BJ (cell line): Measurements from ENCODE around the gene PNMA8C. TPM values are rescaled to one million over a fixed set of nuclear protein-coding genes. Genes with fewer than 3 reads are reported as not detected.

ENCODE experiments used
- CTCF ChIA-PET: fragments of 350-600 bp; formaldehyde crosslinking; extraction: SDS; loops from one replicate; lab custom pipeline; 2021; ENCODE audit warnings: antibody characterized with exemption, inconsistent platforms; lab: Yijun Ruan, JAX
- POLR2A ChIA-PET: fragments of 300-600 bp; sonication (Branson Sonifier 250); formaldehyde crosslinking; extraction: SDS; loops from one replicate; lab custom pipeline; 2021; ENCODE audit warnings: antibody characterized with exemption; lab: Charles Lee
- DNase-seq: peaks from one replicate; pipeline ENCODE4 v3.0.0-alpha.2; 2011; ENCODE audit warnings: low read depth
- H3K27me3 ChIP-seq: 2 replicates; pipeline ENCODE4 v1.6.0; 2011; ENCODE audit warnings: low read length; ENCODE audit not compliant: control insufficient read depth, insufficient read depth
- H3K36me3 ChIP-seq: 2 replicates; pipeline ENCODE4 v1.5.1; 2011; ENCODE audit warnings: low read length; ENCODE audit not compliant: control insufficient read depth, insufficient read depth
- H3K4me3 ChIP-seq: 2 replicates; pipeline ENCODE4 v1.5.1; 2011; ENCODE audit warnings: low read depth, mild to moderate bottlenecking, control low read depth, low read length
- CTCF ChIP-seq: IDR thresholded peaks from 2 replicates; pipeline ENCODE4 v1.5.1; 2011; ENCODE audit warnings: low read depth, mild to moderate bottlenecking, control low read depth, inconsistent platforms, low read length, moderate library complexity; ENCODE audit not compliant: insufficient read depth
- polyA plus RNA-seq: library from polyadenylated mRNA; depleted of rRNA; stranded (reverse); fragments of >200 nt; gene quantifications from 2 replicates; pipeline ENCODE4 v1.2.3, GENCODE V29; 2011

PNMA8C gene
- polyA plus RNA-seq, 1 experiment: not detected

DNA sequence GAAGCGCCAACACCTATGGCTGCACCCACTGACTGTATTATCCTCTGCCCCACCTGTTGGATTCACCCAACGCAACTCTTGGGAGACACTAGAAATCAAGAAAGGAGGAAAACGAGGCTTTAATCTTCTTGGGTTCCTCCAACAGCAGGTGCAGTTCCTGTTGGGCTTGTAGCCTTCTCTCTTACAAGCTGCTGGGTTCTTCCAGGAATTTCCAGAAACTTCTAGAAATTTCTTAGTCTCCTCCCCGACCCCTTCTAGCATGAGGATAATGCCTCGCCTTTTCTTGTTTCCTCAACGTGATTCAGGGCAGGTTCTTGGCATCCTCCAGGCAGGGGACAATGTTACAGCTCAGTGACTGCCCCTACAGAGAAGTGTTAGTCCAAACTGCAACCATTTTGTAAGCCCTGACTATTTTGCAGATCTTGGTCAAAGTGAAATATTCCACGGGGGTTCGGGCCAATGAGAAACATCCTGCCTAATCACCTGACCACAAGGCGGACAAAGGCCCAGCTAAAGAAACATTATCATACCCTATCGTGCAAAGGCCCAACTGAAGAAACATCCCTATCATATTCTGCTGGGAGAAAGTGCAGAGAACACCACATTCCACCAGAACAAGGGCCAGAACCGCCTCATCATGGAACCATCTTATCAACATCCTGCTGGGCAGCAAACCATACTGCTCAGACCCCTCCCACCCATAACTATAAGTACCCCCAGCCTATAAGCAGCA, 43.2 kb upstream of the PNMA8C start:
- POLR2A ChIA-PET: no interaction called here
- CTCF ChIA-PET: interaction anchor here (0.9 to 1.3 kb wide), 3 partner anchors 10 to 70 kb away, joined by 3 read pairs; no protein-coding TSS in a partner anchor
- TF ChIP-seq CTCF: no peak

GRCh38 chr19:46471116-46471733, 42.5 kb upstream of the PNMA8C start, which contains the start of gene PNMA8A:
PNMA8A (minus strand) TSS chr19:46471563; CDS start chr19:46471035, 528 bp downstream.
- ChIA-PET POLR2A (no interaction called here), CTCF (interaction anchor here (1.2 to 1.3 kb wide), 2 partner anchors 11 to 16 kb away, joined by 3 read pairs; no protein-coding TSS in a partner anchor)
- Histone ChIP-seq H3K4me3 (peak within 1 kb of the TSS; percentile 24), H3K27me3 (no peaks in the 10 kb centered on the region), H3K36me3 (no peaks in the 10 kb centered on the region)
- no peak for DNase-seq
- peak; percentile 16; the same call in 1 of the 2 replicates for TF ChIP-seq CTCF

More for the DNA sequence above, 43.2 kb upstream of the PNMA8C start:
- DNase-seq: no peak
- Histone ChIP-seq H3K27me3 (no peaks in the 10 kb centered on the region), H3K4me3 (no peak overlapping the region), H3K36me3 (no peaks in the 10 kb centered on the region)

- no peaks in the 10 kb centered on the region for H3K36me3 ChIP-seq
- no peak overlapping the region for H3K4me3 ChIP-seq
- POLR2A ChIA-PET: interaction anchor here (0.6 kb wide), 1 partner anchor 1526 kb away, joined by 3 read pairs; no protein-coding TSS in a partner anchor
- TF ChIP-seq CTCF: no peak
- CTCF ChIA-PET: no interaction called here
- no peak for DNase-seq
- H3K27me3 ChIP-seq: no peaks in the 10 kb centered on the region
Observed at GRCh38 chr19:46470376-46470775, 41.6 kb upstream of the PNMA8C start.

DNA sequence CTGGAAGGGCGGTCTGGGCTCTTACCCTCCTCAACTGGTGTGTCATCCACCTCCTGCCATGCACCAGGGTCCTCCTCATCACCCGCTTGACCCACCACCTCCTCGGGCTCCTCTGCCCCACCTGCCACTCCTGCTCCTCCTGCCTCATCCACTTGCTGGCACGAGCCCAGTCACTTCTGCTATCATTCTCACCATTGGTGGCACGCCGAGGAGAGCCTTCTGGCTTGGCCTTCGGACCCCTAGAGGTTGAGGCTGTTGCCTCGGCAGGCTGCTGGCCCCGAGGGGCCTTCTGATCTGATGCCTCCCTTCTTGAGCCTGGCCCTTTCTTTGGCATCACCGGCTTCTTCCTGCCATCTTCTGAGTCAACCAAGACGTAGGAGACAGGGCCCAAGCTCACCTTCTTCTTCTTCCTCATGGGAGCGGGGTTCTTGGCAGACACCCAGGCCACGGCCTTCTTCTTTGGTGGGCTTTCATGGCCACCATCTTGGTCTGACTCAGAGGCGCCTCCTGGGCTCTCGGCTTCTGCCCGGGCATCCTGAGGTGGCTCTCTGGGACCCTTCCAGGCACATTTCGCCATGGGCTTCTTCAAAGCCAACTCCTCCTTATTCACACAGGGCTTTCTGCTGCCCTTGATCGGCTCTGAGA, 40.9 kb upstream of the PNMA8C start:
- Histone ChIP-seq H3K4me3 (no peak overlapping the region), H3K36me3 (no peaks in the 10 kb centered on the region), H3K27me3 (no peaks in the 10 kb centered on the region)
- TF ChIP-seq CTCF: no peak
- POLR2A ChIA-PET: no interaction called here
- DNase-seq: no peak
- CTCF ChIA-PET: no interaction called here
